ENCODE measurements around the gene SYNGR2. TPM values are rescaled to one million over a fixed set of nuclear protein-coding genes. Genes with fewer than 3 reads are reported as not detected.
A peak's percentile ranks its signal among the peaks of the same experiment; 100 is the strongest.

SYNGR2 gene
- polyA plus RNA-seq, 3 donors: 270 to 402 (median 350) TPM

GRCh38 chr17:78125138-78125913 lies 43.1 kb upstream of the SYNGR2 start:
- Histone ChIP-seq H4K20me1 (ENCODE audit: insufficient read depth, low read length) (peaks cover 73% of the 10 kb centered on the region), H3K4me3 (replicated peaks in 1 of 3; ENCODE audit: low read depth in 2 of 3, low read length in 3 of 3) (peak overlapping the region in 2 of 3 experiments; percentile 11 to 59), H3K9ac (ENCODE audit: insufficient read depth, low read length, poor library complexity, severe bottlenecking) (peak overlapping the region; percentile 30), H3K4me1 (ENCODE audit: control insufficient read depth in 1 of 2, insufficient read depth in 2 of 2, low read length in 2 of 2) (peaks cover 75 to 80% of the 10 kb centered on the region in 2 donors), H3K9me3 (replicated peaks in 1 of 2; ENCODE audit: control insufficient read depth in 1 of 2, insufficient read depth in 1 of 2, low read length in 2 of 2) (no peaks in the 10 kb centered on the region), H2AFZ (ENCODE audit: insufficient read depth, low read depth, low read length, poor library complexity, severe bottlenecking) (no peak overlapping the region), H3K27me3 (ENCODE audit: control insufficient read depth in 2 of 2, insufficient read depth in 2 of 2, low read length in 2 of 2) (no peaks in the 10 kb centered on the region), H3K4me2 (replicated peaks; ENCODE audit: extremely low read depth, low read length, poor library complexity, severe bottlenecking) (peak overlapping the region; percentile 70), H3K79me2 (ENCODE audit: insufficient read depth, low read length) (peaks cover 80% of the 10 kb centered on the region), H3K36me3 (replicated peaks in 1 of 2; ENCODE audit: control insufficient read depth in 1 of 2, insufficient read depth in 2 of 2, low read length in 2 of 2) (peaks cover 46 to 47% of the 10 kb centered on the region in 2 donors), H3K27ac (ENCODE audit: low read depth in 1 of 2, low read length in 2 of 2) (peak overlapping the region in 1 of 2 donors; percentile 11)
- 35% methylated on average over 24 of the region's 39 CpGs for WGBS (ENCODE audit: insufficient coverage)
- Mint-ChIP-seq H3K27ac (peak overlapping the region in 2 of 7 donors; percentile 35 to 54), H3K36me3 (peaks cover 39 to 44% of the 10 kb centered on the region in 2 donors), H3K4me1 (peaks cover 73% of the 10 kb centered on the region), H3K9me3 (peaks cover 0 to 1% (median 0%) of the 10 kb centered on the region in 7 donors), H3K4me3 (peak overlapping the region; percentile 45 to 63), H3K27me3 (ENCODE audit: low read depth in 3 of 3) (peaks cover 0 to 6% (median 0%) of the 10 kb centered on the region in 3 donors)
- intact Hi-C loops (cut with micrococcal nuclease): loop anchor here in 1 of 2 donors (5.0 kb wide), 1 partner anchor 47 kb away; no protein-coding TSS in a partner anchor
- no peak for TF ChIP-seq CTCF (IDR thresholded peaks at IDR 0.05)
- no peak for DNase-seq

GRCh38 chr17:78125976-78126894 lies 42.1 kb upstream of the SYNGR2 start:
- peak overlapping the region; percentile 12 for H3K9ac ChIP-seq (ENCODE audit: insufficient read depth, low read length, poor library complexity, severe bottlenecking)
- WGBS (ENCODE audit: insufficient coverage): 57% methylated on average over 18 of the region's 25 CpGs
- H3K79me2 ChIP-seq (ENCODE audit: insufficient read depth, low read length): peaks cover 86% of the 10 kb centered on the region
- H3K9me3 ChIP-seq (replicated peaks in 1 of 2; ENCODE audit: control insufficient read depth in 1 of 2, insufficient read depth in 1 of 2, low read length in 2 of 2): no peaks in the 10 kb centered on the region
- no peak for DNase-seq
- Mint-ChIP-seq H3K4me1 (peaks cover 77% of the 10 kb centered on the region), H3K27ac (peak overlapping the region in 6 of 7 donors; percentile 60 to 93 (median 92)), H3K27me3 (ENCODE audit: low read depth in 3 of 3) (peaks cover 0 to 6% (median 0%) of the 10 kb centered on the region in 3 donors), H3K4me3 (peak overlapping the region in 1 of 2 donors; percentile 39), H3K36me3 (peaks cover 31 to 35% of the 10 kb centered on the region in 2 donors), H3K9me3 (no peaks in the 10 kb centered on the region)
- H3K36me3 ChIP-seq (replicated peaks in 1 of 2; ENCODE audit: control insufficient read depth in 1 of 2, insufficient read depth in 2 of 2, low read length in 2 of 2): peaks cover 37 to 38% of the 10 kb centered on the region in 2 donors
- no peak for TF ChIP-seq CTCF (IDR thresholded peaks at IDR 0.05)
- H3K4me2 ChIP-seq (replicated peaks; ENCODE audit: extremely low read depth, low read length, poor library complexity, severe bottlenecking): peak overlapping the region; percentile 100
- H3K27me3 ChIP-seq (ENCODE audit: control insufficient read depth in 2 of 2, insufficient read depth in 2 of 2, low read length in 2 of 2): no peaks in the 10 kb centered on the region
- peak overlapping the region; percentile 85 to 93 for H3K27ac ChIP-seq (ENCODE audit: low read depth in 1 of 2, low read length in 2 of 2)
- intact Hi-C loops (cut with micrococcal nuclease): loop anchor here (2.0 to 5.0 kb wide), 2 partner anchors 13 to 46 kb away; no protein-coding TSS in a partner anchor
- peaks cover 64% of the 10 kb centered on the region for H4K20me1 ChIP-seq (ENCODE audit: insufficient read depth, low read length)
- no peak overlapping the region for H2AFZ ChIP-seq (ENCODE audit: insufficient read depth, low read depth, low read length, poor library complexity, severe bottlenecking)
- H3K4me3 ChIP-seq (replicated peaks in 1 of 3; ENCODE audit: low read depth in 2 of 3, low read length in 3 of 3): peak overlapping the region in 2 of 3 experiments; percentile 95 to 96
- H3K4me1 ChIP-seq (ENCODE audit: control insufficient read depth in 1 of 2, insufficient read depth in 2 of 2, low read length in 2 of 2): peaks cover 82 to 85% of the 10 kb centered on the region in 2 donors

Measured in CD14-positive monocyte (primary cell).